Measurements from ENCODE around the gene ZIC2.

The ZIC2 gene

DNA sequence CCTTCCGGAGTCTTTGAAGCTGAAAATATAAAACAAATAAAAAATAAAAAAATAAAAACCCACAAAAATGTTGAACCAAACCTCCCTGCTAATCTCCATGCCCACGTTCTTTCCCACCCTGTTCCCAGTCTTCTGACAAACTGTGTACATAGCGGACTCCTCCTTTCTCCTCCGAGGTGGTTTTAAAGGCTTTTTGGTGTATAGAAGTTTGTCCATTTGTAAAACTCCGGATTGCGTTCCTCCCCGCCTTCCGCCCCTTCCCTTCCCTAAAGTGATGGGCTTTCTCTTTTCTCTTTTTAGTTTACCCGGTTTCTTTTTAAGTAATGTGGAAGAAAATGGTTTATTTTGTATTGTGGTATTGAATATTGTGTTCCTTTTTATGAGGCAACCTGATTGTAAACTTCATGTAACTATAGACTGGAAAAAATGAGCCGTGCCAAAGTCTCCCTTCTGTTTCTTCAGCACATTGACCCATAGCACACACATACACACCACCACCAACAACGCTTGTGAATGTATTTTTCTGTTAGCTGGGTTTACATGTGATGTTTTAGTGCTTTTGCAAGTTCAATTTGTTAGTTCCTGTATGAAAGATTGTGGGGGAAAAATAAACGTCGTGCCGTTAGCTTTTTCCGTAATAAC, 4.4 kb downstream of the ZIC2 start:
- TF ChIP-seq, protein P1, sequence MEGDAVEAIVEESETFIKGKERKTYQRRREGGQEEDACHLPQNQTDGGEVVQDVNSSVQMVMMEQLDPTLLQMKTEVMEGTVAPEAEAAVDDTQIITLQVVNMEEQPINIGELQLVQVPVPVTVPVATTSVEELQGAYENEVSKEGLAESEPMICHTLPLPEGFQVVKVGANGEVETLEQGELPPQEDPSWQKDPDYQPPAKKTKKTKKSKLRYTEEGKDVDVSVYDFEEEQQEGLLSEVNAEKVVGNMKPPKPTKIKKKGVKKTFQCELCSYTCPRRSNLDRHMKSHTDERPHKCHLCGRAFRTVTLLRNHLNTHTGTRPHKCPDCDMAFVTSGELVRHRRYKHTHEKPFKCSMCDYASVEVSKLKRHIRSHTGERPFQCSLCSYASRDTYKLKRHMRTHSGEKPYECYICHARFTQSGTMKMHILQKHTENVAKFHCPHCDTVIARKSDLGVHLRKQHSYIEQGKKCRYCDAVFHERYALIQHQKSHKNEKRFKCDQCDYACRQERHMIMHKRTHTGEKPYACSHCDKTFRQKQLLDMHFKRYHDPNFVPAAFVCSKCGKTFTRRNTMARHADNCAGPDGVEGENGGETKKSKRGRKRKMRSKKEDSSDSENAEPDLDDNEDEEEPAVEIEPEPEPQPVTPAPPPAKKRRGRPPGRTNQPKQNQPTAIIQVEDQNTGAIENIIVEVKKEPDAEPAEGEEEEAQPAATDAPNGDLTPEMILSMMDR (IDR thresholded peaks at IDR 0.05; ENCODE audit: control insufficient read depth, insufficient read depth, low read depth, low read length, missing control alignments) = no peak
- DNase-seq (ENCODE audit: low read depth) = no peak
- H3K4me3 ChIP-seq (ENCODE audit: control insufficient read depth, low read depth, low read length) = no peak overlapping the region

DNA sequence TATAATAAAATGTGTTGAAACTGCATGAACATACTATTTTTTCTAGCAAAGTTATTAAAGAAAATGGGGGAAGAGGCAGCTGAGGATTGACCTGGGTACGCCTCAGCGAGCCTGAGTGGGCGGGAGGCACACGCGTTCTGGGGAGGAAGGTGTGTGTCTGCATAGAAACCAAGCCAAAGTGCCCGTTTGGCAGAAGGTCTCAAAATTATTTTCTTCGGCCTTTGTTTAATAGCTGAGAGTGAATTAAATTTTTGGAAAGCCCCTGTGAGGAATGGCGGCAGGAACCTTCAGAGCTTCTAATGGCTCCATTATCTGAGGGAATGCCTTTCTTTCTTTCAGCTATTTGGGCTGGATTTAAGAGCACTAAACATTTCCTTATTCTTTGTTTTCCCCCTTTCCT, 5.2 kb downstream of the ZIC2 start:
- TF ChIP-seq, protein P1 (IDR thresholded peaks at IDR 0.05; ENCODE audit: control insufficient read depth, insufficient read depth, low read depth, low read length, missing control alignments) = no peak
- no peak overlapping the region for H3K4me3 ChIP-seq (ENCODE audit: control insufficient read depth, low read depth, low read length)
- no peak for DNase-seq (ENCODE audit: low read depth)

DNA sequence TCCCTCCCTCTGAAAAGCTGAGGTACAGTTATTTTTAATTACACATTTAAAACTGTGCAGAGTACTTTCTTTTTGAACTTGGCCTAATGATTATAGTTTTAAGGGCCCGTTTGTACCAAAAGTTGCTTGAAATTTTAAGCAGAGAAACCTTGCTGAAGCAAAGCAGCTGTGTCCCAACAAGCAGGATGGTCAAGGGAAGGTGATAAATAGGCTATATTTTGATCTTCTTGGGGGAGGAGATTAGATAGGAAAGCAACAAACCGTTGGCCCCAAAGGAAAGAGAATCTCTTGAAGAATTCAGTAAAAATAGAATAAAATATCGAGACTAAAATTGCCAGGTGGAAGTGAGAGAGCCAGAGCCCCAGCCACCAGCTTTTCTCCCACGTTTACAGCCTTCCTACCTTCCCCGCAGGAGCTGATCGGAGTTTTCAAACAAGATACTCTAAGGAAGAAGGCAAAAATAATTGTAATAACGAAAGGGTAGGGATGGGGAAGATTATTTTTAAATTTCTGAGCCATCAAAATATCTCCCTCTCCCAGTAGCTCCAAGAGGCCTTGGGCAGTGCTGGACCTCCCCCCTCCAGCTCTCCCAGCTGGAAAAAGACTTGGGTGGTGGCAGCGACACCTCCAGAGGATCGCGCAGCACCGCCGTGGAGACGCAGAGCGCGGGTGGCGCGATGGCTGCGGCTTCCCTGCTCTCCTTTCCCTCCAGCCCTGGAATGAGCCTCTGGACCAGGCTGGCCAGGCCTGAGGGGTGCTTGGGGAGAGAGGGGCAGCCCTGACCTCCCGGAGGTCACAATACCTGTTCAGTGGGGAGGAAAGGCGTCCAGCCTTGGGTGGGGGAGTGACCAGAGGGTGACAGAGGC, 5.8 kb downstream of the ZIC2 start:
- no peak overlapping the region for H3K4me3 ChIP-seq (ENCODE audit: control insufficient read depth, low read depth, low read length)
- TF ChIP-seq, protein P1 (IDR thresholded peaks at IDR 0.05; ENCODE audit: control insufficient read depth, insufficient read depth, low read depth, low read length, missing control alignments) = no peak
- DNase-seq (ENCODE audit: low read depth) = no peak

DNA sequence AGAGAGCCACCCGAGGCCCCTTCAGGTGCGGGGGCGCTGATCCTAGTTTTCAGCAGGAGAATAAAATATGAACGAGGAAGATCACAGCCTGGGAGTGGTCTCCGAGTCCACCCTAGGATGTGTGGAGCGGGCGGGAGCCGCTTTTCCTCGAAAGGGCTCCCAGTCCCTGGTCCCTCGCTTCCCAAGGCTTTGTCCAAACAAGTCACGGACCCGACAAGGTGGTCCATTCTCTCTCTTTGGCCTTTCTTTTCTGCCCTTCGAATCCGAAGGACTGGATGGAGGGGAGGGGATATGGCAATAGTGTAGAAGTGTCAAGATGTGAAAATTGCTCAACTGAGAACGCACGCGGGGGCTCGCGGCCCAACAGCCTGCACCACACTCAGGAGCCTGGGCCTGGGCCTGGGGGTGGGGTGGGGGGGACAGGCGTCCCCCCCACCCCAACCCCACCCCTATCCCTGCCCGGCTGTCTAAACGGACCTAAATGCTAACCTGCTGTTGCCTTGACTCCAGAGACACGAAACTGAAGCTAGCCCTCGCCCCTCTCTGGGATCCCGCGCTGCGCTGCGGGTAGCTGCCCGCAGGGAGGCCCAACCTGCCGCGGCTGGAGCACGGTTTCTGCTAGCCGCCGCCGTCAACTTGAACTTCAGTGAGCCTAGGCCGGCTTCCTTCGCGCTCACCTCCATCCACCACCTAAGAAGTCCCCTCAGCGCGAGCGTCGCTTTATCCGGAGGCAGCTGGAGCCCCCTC, 7.1 kb downstream of the ZIC2 start:
- no peak overlapping the region for H3K4me3 ChIP-seq (ENCODE audit: control insufficient read depth, low read depth, low read length)
- TF ChIP-seq, protein P1 (IDR thresholded peaks at IDR 0.05; ENCODE audit: control insufficient read depth, insufficient read depth, low read depth, low read length, missing control alignments) = no peak
- no peak for DNase-seq (ENCODE audit: low read depth)

DNA sequence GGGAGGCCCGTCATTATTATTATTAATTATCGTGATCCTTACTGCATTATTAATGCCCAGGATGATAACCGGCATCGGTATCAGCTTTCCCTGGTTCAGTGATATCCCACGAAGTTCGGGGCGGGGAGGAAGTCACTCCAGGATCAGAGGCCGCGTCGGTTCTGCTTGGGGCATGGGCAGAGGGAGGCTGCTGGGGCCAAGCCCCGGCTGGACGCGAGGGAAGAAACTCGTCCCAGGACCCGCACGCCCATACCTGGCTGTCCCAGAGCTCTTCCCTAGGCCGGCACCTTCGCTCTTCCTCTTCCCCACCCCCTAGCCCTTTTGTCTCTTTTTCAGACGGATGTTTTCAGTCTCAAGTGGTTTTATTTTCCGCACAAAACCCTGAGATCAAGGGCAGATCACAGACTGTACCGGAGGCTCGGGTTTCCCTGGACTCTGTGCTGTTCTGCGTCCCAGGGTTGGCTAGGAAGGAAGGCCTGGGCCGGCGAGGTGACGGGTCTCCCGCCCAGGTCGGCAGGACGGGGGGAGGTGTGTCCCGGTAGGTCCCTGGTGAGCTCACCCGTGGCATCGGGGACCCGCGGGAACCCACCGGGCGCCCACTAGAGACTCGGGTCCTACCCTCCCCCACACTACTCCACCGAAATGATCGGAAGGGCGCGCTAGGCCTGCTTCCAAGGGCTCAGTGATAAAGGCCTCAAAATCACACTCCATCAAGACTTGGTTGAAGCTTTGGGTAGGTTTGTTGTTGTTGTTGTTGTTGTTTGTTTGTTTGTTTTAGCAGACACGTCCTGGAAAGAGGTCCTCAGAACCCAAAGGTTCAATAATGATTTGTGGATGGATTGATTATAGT, 7.9 kb downstream of the ZIC2 start:
- H3K4me3 ChIP-seq (ENCODE audit: control insufficient read depth, low read depth, low read length) = no peak overlapping the region
- TF ChIP-seq, protein P1 (IDR thresholded peaks at IDR 0.05; ENCODE audit: control insufficient read depth, insufficient read depth, low read depth, low read length, missing control alignments) = no peak
- no peak for DNase-seq (ENCODE audit: low read depth)

Measured in AG09309 (cell line).